HG03457 (cell line): ENCODE results near the gene ARMC3.

Source experiments
- ATAC-seq: cut with Tn5 transposase; IDR thresholded peaks from one replicate; pipeline ENCODE4 v1.9.1; 2021; ENCODE audit warnings: moderate number of reproducible peaks; ENCODE audit not compliant: unreplicated experiment

The ARMC3 gene

GRCh38 chr10:22990443-22990842 lies 62.6 kb downstream of the ARMC3 start:
- no peak for ATAC-seq

DNA sequence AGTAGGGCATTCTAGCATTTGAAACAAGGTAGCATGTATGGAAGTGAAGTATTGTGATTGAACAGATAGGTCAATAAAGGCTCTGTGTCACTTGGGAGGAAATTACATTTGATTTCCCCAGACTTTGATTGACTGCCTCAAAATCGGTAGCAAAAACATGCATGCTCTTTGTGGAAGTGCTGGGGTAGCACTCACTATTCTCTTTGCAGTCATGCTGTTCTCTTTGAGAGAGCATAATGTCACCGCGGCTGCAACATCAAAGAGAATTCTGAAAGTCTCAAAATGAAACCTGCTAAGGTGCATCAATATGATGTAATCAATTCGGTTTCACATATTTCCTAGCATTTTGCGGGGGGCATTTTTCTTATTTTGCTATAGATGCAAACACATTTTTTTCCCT lies 64.2 kb downstream of the ARMC3 start:
- ATAC-seq: no peak

- ATAC-seq: no peak
Observed at GRCh38 chr10:22992621-22993020, 64.8 kb downstream of the ARMC3 start.

DNA sequence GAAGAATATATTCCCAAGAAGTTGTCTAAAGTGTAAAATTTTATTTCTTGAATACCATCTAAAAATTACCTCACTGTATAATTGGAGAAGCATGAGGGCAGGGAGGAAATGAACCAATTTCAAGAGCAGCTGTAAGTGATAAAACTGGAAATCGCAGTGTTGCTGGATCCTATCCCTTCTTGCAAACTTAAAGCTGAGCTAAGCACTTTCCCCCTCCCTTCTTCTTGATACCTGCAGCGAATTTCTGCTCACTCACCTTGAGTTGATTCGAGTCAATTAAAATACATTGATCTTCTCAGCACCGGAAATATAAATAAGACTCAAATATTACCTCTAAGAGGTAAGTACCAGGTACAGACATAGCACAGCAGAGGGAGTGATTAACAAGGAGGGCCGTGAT lies 65.5 kb downstream of the ARMC3 start:
- no peak for ATAC-seq

DNA sequence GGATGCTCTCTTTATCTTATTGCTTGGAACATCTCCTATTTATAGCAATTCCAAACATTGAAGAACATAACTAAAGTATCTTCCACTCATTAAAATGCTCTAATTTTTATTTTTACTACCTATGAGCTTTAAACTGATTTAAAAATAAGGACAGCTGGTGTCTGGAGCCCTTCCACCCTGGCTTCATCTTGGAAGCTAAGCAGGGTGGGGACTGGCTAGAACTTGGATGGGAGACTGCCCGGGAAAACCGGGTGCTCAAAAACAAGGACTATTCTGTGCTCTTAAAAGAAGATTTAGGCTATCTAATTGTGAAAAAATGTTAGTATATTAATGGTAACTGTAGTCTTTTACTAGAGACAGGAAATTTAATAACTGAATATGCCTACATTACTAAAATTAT lies 69.2 kb downstream of the ARMC3 start:
- no peak for ATAC-seq

GRCh38 chr10:22998091-22998490 lies 70.2 kb downstream of the ARMC3 start:
- ATAC-seq: no peak

- no peak for ATAC-seq
Observed at GRCh38 chr10:22999942-23000341, 72.1 kb downstream of the ARMC3 start.

DNA sequence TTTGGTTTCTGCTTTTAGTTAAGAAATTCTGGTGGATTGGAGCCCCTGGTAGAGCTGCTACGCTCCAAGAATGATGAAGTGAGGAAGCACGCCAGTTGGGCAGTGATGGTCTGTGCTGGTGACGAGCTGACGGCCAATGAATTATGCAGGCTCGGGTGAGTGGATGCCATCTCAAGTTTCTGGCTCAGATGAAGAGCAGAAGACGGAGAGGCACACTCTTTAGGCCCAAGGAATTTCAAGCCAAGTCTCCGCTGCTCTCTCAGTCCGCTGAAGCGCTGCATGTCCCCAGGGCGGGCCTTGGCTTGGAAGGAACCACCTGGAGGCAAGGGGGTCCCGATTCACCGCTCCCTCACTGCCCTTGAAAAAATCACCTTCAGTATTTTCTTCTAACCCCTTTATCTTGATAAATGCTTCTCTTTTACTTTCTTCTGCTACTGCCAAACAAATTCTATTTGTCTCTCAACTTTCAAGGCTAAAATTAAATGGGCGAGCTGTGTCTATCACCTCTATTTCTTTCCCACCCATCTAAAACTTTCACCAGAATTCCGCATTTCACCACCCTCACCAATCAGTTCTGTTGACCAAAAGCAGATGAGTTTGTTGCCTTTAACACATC lies 74.2 kb downstream of the ARMC3 start:
- ATAC-seq: no peak

GRCh38 chr10:23005150-23005549 lies 77.3 kb downstream of the ARMC3 start:
- no peak for ATAC-seq

DNA sequence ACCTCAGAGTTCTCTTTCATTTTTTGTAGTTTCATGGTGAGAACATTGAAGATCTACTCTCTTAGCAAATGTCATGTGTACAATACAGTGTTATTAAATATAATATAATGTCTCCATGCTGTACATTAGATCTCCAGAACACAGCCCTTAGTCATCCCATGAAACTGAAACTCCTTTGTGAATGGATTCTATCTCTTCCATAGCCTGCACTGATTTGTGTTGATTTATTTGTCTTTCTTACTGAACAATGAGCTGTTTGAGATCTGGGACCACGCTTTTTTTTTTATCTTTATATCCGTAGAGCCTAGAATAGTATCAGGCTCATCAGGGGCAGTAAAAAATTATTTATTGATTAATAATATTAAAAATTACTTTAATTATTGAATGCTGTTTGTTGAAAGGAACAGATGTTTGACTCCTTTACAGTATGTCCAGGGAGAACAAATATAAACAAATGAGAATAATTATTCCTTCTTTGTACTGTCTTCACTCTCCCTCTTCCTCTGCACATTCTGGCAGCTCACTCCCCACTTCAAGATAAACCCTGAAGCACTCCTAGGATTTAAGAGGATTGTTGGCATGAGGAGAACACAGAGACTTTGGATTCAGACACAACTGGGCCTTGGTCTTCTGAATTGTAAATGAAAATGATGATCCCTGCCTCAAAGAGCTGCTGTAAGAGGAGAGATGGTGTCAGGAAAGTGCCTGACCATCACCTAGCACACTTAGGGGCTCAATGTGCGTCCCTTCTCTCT lies 85.9 kb downstream of the ARMC3 start:
- no peak for ATAC-seq

GRCh38 chr10:23015021-23015707 lies 87.3 kb downstream of the ARMC3 start:
- peak; percentile 98 for ATAC-seq

DNA sequence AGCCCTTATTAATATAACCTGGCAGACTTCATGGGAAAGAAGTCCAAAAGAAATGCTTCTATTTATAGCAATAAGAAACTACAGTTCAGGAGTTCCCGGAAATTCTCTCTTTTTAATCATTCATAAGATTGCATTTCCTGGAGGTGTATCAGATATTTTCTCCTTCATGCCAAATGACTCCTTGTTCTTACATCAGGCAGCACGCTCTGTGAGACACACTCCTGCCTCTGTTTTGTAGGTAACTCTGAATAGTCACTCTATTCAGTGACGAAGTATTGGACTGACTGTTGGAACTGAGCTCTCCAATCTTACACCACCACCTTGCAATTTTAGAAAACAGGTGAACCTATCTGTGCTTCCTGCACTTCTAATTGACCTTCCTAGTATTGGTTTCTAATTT lies 88.8 kb downstream of the ARMC3 start:
- ATAC-seq: no peak

- no peak for ATAC-seq
Observed at GRCh38 chr10:23019633-23020032, 91.8 kb downstream of the ARMC3 start.

GRCh38 chr10:23021430-23021829 lies 93.6 kb downstream of the ARMC3 start:
- ATAC-seq: no peak

DNA sequence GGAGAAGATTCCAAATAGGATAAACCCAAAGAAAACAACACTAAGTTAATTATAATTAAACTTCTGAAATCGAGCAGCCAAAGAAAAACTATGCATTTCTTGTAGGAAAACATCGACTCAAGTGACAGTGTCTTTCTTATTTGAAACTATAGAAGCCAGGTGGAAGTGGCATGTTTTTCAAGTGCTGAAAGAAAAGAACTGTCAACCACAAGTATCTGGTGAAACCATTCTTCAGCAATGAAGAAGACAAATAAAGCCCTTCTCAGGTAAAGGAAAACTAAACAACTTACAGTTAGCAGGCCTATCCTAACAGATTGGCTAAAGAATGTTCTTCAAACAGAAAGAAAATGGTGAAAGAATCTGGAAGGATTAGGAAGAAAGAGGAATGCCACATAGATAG lies 96.1 kb downstream of the ARMC3 start:
- ATAC-seq: no peak

DNA sequence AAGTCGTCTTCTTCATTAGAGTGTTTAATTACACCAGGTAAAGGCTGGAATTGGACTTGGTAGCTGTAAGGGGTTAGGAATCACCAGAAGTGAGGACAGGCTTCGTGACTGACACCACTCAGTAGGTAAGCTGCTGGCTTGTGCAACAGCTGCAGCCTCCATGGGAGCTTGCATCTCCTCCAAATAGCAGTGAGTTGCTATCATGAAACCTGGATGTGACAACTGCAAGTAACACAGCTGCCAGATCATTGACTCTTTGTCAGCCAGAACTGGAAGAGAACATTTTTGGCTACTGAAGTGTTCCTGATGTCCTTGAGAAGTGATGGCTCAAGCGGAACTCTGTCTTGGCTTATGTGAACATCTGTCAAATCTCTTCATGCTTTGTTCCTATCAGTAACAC lies 103.5 kb downstream of the ARMC3 start:
- no peak for ATAC-seq

DNA sequence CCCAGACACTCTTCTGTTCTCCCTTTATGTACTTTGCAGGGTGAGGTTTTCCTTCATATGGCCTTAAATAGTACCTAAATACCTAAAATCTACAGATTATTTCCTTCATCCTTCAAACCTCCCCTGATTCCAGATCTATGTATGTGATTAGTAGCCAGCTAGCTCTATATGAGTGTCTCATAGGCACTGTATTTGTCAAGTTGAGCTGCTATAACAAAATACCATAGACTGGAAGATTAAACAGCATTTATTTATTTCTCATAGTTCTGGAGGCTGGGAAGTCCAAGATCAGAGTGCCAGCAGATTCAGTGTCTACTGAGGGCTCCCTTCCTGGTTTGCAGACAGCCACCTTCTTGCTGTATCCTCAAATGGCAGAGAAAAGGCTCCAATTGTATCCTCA lies 106.9 kb downstream of the ARMC3 start:
- ATAC-seq: no peak

DNA sequence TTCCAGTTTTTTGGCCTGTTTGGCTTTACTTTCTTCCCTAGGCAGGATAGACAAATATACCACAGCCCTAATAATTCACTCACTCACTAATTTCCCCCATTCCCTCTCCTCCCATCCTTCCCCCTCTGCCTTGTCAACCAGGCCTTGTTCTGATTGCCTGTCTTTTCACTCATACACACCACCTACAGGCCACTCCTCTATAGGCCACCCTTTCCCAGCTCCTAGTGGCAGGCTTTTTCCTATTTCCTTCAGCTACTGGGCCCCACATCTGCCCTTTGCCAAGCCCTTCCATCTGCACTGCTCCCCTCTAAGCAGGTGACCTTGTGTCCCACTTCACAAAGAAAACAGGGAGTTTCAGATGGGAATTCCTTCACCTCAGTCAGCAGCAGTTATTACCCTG lies 107.7 kb downstream of the ARMC3 start:
- ATAC-seq: no peak

GRCh38 chr10:23037152-23037551 lies 109.3 kb downstream of the ARMC3 start:
- ATAC-seq: no peak

DNA sequence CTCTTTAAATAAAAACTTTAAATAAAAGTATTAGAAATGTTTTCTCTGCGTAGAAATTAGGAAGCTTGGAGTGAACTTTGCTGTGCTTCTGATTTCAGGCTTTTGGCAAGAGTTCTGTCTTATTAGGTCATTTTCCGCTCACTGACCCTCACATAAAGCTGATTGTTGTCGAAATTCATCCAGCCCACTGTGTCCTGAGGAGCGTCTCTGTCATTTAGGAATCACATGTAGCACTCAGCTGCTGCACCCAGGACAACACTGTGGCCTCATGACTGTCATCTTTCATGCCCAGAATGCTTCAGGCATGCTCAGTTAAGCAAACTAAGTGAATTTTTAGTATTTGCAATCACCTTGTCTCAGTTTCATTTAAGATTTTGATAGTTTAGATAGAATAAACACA lies 109.7 kb downstream of the ARMC3 start:
- no peak for ATAC-seq

DNA sequence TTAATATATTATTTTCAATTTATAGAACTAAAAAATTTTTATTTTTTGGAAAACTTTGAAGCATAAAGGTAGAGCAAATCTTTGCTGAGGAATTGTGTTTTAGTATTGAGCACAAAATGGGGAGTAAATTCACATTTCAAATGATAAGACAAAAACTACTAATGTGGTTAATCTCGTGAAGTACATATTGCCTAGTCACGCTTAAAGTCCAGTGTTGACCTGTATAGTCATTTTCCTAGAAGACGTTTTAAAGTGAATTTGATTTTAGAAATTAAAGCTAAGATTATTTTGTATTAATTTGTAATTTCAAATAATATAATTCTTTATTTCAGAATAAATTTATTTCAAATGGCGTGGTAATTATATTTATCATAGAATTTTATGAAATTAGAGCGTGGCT lies 110.3 kb downstream of the ARMC3 start:
- no peak for ATAC-seq

DNA sequence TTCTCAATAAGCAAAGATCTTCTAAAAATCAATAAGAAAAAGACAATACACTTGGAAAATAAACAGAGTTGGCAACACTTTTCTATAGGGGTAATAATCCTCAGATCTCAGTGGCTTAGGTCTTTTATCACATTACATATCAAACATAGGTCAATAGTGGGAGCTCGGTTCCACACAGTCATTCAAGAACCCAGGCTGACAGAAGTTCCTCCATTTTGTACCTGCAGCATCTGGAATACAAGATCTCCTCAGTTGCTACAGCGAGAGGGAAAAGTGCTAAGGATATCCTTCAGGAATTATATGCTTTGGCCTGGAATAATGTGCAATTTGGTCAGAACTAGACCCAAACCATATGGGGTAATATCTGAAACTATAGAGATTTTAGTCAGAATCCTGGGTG lies 112.1 kb downstream of the ARMC3 start:
- ATAC-seq: no peak
